OCI-LY7 (cell line): ENCODE results near the gene FLOT2. TPM values are rescaled to one million over a fixed set of nuclear protein-coding genes. Genes with fewer than 3 reads are reported as not detected.
A peak's percentile ranks its signal among the peaks of the same experiment; 100 is the strongest.

Source experiments
- BruUV-seq: library from RNA; stranded (reverse); fragments of 400-500 nt; replicated peaks from 2 replicates; lab custom pipeline; 2021; lab: Mats Ljungman, UMichigan
- CTCF ChIA-PET: fragments of 300-600 bp; sonication (Branson Sonifier 250); formaldehyde crosslinking; loops from one replicate; lab custom pipeline; 2022; ENCODE audit warnings: antibody characterized with exemption; ENCODE audit not compliant: unreplicated experiment; lab: Charles Lee
- POLR2A ChIA-PET: fragments of 300-600 bp; sonication (Branson Sonifier 250); formaldehyde crosslinking; loops from one replicate; lab custom pipeline; 2022; ENCODE audit warnings: antibody characterized with exemption; lab: Charles Lee
- DNase-seq: peaks from one replicate; pipeline ENCODE4 v3.0.0-alpha.2; 2015; ENCODE audit warnings: low spot score
- H2AFZ ChIP-seq: fragments of 200-600 bp; sonication (generic), shearing (Covaris generic); 2 replicates; pipeline ENCODE4 v1.6.1; 2014; ENCODE audit warnings: mild to moderate bottlenecking, antibody characterized with exemption, low read length, moderate library complexity
- H3K27ac ChIP-seq: fragments of 200-600 bp; sonication (generic); 2 replicates; pipeline ENCODE4 v1.5.1; 2014; ENCODE audit warnings: mixed run types, low read depth, mild to moderate bottlenecking, moderate library complexity, low read length, inconsistent platforms; ENCODE audit not compliant: poor library complexity, severe bottlenecking
- H3K36me3 ChIP-seq: fragments of 200-600 bp; sonication (generic); 2 replicates; pipeline ENCODE4 v1.6.1; 2014; ENCODE audit warnings: mild to moderate bottlenecking, antibody characterized with exemption, low read length, moderate library complexity, mixed read lengths; ENCODE audit not compliant: insufficient read depth
- H3K4me1 ChIP-seq: fragments of 200-600 bp; sonication (generic); 2 replicates; pipeline ENCODE4 v1.5.1; 2014; ENCODE audit warnings: mild to moderate bottlenecking, low read length; ENCODE audit not compliant: insufficient read depth, poor library complexity, severe bottlenecking
- H3K4me2 ChIP-seq: fragments of 200-600 bp; sonication (generic); 2 replicates; pipeline ENCODE4 v1.6.1; 2014; ENCODE audit warnings: mild to moderate bottlenecking, low read length
- H3K4me3 ChIP-seq: fragments of 200-600 bp; sonication (generic); 2 replicates; pipeline ENCODE4 v1.5.1; 2014; ENCODE audit warnings: mild to moderate bottlenecking, low read depth, low read length; ENCODE audit not compliant: poor library complexity, severe bottlenecking
- H3K79me2 ChIP-seq: fragments of 200-600 bp; sonication (generic); 2 replicates; pipeline ENCODE4 v1.6.1; 2016; ENCODE audit warnings: low read depth, mild to moderate bottlenecking, low read length, moderate library complexity, mixed read lengths; ENCODE audit not compliant: insufficient read depth
- H3K9me2 ChIP-seq: fragments of 200-600 bp; sonication (generic); 2 replicates; pipeline ENCODE4 v1.6.1; 2016; ENCODE audit warnings: mild to moderate bottlenecking, low read length, mixed read lengths; ENCODE audit not compliant: insufficient read depth
- H3K9me3 ChIP-seq: fragments of 200-600 bp; sonication (generic); 2 replicates; pipeline ENCODE4 v1.6.1; 2014; ENCODE audit warnings: mild to moderate bottlenecking, mixed run types, low read length, mixed read lengths
- H4K20me1 ChIP-seq: fragments of 200-600 bp; sonication (generic); 2 replicates; pipeline ENCODE4 v1.6.1; 2014; ENCODE audit warnings: mild to moderate bottlenecking, antibody characterized with exemption, low read length, moderate library complexity, mixed read lengths; ENCODE audit not compliant: insufficient read depth
- CTCF ChIP-seq: fragments of 200-600 bp; sonication (generic); conservative IDR thresholded peaks from 2 replicates; pipeline ENCODE4 v1.5.1; 2014; ENCODE audit warnings: mild to moderate bottlenecking, antibody characterized with exemption, low read length, moderate library complexity, mixed read lengths
- EZH2phosphoT487 ChIP-seq: fragments of 200-600 bp; sonication (generic); IDR thresholded peaks from 2 replicates; pipeline ENCODE4 v1.6.1; 2018; ENCODE audit warnings: low read depth, borderline replicate concordance, mild to moderate bottlenecking, mixed run types, antibody characterized with exemption, low read length, moderate library complexity, mixed read lengths
- intact Hi-C: fragments of 100-400 bp; cut with micrococcal nuclease; formaldehyde crosslinking; loops from one replicate; pipeline ENCODE4 v1.10.0; 2022; ENCODE audit not compliant: unreplicated experiment
- total RNA-seq, 2 experiments: library from RNA; depleted of rRNA in 1 of 2; stranded (reverse); fragments of >200 nt in 1 of 2; shearing (Covaris generic) in 1 of 2; gene quantifications; 2 replicates each; pipeline ENCODE4 v1.2.3, GENCODE V29; 2014 to 2022

FLOT2 gene
- total RNA-seq, 2 experiments from 2014 or later = 46.5 to 122 TPM

DNA sequence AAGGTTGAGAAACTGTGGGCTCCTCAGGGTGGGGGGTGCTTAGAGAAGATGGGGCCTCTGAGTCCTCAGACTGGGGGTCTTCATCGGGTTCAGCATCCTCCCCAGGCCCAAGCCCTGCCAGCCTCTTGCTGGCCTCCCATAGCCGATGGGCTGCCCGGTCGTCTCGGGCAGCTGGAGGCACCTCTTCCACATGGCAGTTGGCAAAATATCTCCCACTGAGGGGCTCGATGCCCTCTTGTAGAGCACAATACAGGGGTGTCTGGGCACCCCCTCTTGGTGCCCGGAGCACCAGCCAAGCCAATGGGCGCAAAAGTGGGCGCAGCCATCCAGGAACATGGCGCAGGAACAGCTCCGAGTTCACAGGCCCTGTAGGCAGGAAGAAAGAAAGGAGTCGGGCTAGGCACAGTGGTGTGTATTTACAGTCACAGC, 1.0 kb upstream of the FLOT2 start:
- H3K79me2 ChIP-seq = peaks cover 41% of the 10 kb centered on the region
- ChIA-PET CTCF (interaction anchor here (0.6 kb wide), 1 partner anchor 32 kb away, joined by 3 read pairs; no protein-coding TSS in a partner anchor), POLR2A (interaction anchor here (0.8 to 1.9 kb wide), 5 partner anchors 50 to 170 kb away, joined by 3 to 8 read pairs (median 3); partner anchors contain the start of genes FAM222B and NEK8)
- H3K4me1 ChIP-seq = peaks cover 61% of the 10 kb centered on the region
- peak overlapping the region; percentile 91 for H3K27ac ChIP-seq
- no TSS peak for BruUV-seq
- TF ChIP-seq EZH2phosphoT487 (no peak), CTCF (no peak)
- no peaks in the 10 kb centered on the region for H3K9me2 ChIP-seq
- H4K20me1 ChIP-seq = no peaks in the 10 kb centered on the region
- no peaks in the 10 kb centered on the region for H3K9me3 ChIP-seq
- H2AFZ ChIP-seq = no peak overlapping the region
- peaks cover 27% of the 10 kb centered on the region for H3K36me3 ChIP-seq
- DNase-seq = no peak
- H3K4me3 ChIP-seq = no peak overlapping the region
- H3K4me2 ChIP-seq = peak overlapping the region; percentile 100
- intact Hi-C loops = no loop called here

DNA sequence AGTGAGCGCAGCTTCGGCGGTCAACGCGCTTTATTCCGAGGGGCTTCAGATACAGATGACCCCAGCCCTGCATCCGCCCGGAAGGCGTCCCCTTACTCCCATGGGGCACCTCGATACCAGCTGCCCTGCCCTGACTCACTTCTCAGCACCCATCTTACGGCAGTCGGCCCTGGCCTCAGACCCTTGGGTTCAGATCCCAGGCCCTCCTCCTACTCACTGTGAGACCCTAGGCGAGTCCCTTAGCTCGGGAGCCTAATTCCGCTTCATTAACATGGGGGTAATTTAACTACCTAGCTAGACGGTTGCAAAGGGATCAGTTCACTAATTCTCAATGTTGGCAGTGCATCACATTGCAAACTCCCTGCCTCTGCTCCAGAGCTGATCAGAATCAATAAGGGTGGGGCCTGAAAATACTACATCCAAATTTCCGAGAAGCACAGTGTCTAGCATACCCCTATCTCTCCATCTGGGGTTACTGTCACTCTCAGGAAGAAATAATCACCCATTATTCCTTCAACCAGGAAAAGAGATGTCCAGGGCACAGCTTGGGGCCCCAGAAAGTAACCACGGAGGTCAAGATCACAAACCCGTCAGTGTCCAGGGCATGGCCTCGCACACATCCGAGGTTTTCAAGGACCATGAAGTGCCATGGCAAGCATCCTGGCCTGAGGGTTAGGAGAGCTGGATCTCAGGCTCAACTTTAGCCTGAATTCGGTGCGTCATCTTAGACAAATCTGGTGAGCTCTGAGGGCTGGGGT, 415 bp upstream of the FLOT2 start:
- Histone ChIP-seq H3K27ac (peak overlapping the region; percentile 91), H3K4me1 (peaks cover 63% of the 10 kb centered on the region), H3K4me2 (peak overlapping the region; percentile 100), H3K9me2 (no peaks in the 10 kb centered on the region), H4K20me1 (no peaks in the 10 kb centered on the region), H3K79me2 (peaks cover 42% of the 10 kb centered on the region), H3K36me3 (peaks cover 27% of the 10 kb centered on the region), H3K9me3 (no peaks in the 10 kb centered on the region), H2AFZ (peak overlapping the region; percentile 69; the same call in 1 of the 2 replicates), H3K4me3 (peak overlapping the region; percentile 89)
- ChIA-PET POLR2A (interaction anchor here (0.8 to 1.9 kb wide), 5 partner anchors 49 to 170 kb away, joined by 3 to 8 read pairs (median 3); partner anchors contain the start of genes FAM222B and NEK8), CTCF (no interaction called here)
- no peak for DNase-seq
- BruUV-seq = no TSS peak
- no peak for TF ChIP-seq CTCF
- no peak for TF ChIP-seq EZH2phosphoT487
- intact Hi-C loops = loop anchor here (2.0 kb wide), 1 partner anchor 55 kb away; the partner anchor contains the start of gene FAM222B
